ENCODE results near the gene LRG1. TPM values are rescaled to one million over a fixed set of nuclear protein-coding genes. Genes with fewer than 3 reads are reported as not detected.

The LRG1 gene
- total RNA-seq, 1 donor from 2014 or later: 0.25 TPM

DNA sequence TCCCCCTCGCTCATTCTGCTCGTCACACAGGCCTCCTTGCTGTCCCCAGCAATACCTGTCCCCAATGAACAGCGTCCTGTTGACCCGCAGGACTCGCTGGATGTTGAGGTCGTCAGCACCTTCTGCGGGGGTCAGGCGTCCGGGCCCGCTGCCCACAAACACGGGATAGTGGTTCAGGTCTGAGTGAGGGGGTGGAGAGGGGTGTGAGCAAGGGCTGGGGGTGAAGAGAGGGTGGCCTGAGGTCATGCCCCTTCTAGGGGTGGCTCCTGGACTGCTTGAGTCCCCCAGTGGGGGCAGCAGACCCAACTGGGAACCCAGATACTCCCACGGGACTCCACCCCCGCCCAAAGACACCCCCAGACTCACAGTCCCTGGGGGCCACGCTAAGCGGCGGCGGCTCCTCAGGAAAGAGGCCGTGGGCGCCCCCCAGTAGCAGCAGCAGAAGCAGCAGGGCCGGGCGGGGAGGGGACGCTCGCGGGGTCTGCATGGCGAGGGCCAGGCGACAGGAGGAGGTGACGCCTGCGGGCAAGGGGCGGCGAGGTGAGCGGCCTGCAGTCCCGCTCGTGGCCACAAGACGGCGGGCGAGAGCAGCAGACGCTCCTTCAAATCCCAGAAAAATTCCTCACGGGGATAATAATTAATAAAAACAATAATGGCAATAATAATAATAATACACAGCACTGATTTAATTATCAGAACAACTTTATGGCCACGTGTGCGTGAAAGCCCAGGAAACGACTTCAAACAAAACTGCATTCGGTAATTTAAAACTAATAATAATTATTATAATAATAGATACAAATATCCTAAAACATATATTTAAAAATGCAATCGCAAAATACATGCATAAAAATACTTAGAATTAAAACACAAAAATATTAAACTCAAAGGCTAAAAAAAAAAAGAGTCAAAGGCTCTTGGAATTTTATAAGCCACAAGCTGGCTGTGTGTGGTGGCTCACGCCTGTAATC is 18.4 kb upstream of the LRG1 start:
- no peak for DNase-seq (ENCODE audit: low read depth)
- TF ChIP-seq, protein P1, sequence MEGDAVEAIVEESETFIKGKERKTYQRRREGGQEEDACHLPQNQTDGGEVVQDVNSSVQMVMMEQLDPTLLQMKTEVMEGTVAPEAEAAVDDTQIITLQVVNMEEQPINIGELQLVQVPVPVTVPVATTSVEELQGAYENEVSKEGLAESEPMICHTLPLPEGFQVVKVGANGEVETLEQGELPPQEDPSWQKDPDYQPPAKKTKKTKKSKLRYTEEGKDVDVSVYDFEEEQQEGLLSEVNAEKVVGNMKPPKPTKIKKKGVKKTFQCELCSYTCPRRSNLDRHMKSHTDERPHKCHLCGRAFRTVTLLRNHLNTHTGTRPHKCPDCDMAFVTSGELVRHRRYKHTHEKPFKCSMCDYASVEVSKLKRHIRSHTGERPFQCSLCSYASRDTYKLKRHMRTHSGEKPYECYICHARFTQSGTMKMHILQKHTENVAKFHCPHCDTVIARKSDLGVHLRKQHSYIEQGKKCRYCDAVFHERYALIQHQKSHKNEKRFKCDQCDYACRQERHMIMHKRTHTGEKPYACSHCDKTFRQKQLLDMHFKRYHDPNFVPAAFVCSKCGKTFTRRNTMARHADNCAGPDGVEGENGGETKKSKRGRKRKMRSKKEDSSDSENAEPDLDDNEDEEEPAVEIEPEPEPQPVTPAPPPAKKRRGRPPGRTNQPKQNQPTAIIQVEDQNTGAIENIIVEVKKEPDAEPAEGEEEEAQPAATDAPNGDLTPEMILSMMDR (IDR thresholded peaks at IDR 0.05; ENCODE audit: insufficient read depth, low read length, poor library complexity, severe bottlenecking): peak; percentile 97
- no peak overlapping the region for H3K4me3 ChIP-seq (ENCODE audit: low read depth, low read length)
- H3K36me3 ChIP-seq (ENCODE audit: control insufficient read depth, insufficient read depth, low read length): no peaks in the 10 kb centered on the region
- H3K27me3 ChIP-seq (ENCODE audit: control insufficient read depth, insufficient read depth, low read length): peaks cover 2% of the 10 kb centered on the region

DNA sequence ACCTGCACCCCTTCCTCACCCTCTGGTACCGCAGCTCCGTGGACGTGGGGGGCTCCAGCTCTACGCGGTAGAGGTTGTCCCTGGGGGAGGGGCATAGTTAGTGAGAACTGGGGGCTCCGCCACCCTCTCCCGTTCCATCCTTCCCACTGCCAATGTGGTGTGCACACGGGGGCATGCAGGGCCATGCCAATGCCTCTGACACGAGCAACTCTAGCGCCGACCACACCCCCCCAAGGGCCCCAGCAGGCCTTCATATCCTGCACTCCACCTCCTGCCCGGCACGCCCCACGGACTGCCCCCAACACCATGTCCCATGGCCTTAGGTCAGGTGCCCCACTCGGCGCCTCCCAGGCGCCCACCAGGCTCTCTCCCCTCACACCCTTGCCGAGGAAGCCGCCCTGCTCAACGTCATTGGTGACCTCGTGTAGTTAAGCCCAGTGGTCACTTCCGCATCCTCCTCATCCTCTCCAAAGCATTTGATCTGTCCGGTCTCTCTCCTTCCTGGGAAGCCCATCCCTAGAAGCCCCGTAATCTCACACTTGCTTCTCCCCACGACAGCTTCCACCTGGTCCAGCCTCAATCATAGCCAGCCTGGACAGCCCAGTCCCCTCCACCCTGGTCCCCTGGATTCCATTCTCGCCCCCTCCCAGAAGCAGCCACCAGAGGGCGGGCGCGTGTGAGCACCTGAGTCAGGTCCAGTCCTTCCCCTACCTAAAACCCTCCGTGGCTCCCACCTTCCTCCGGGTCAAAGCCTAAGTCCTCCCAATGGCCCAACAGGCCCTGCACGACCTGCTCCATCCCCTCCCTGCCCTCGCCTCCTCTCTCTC is 17.5 kb upstream of the LRG1 start:
- H3K36me3 ChIP-seq (ENCODE audit: control insufficient read depth, insufficient read depth, low read length): no peaks in the 10 kb centered on the region
- no peak overlapping the region for H3K4me3 ChIP-seq (ENCODE audit: low read depth, low read length)
- H3K27me3 ChIP-seq (ENCODE audit: control insufficient read depth, insufficient read depth, low read length): peaks cover 2% of the 10 kb centered on the region
- TF ChIP-seq, protein P1 (IDR thresholded peaks at IDR 0.05; ENCODE audit: insufficient read depth, low read length, poor library complexity, severe bottlenecking): peak; percentile 25
- no peak for DNase-seq (ENCODE audit: low read depth)

DNA sequence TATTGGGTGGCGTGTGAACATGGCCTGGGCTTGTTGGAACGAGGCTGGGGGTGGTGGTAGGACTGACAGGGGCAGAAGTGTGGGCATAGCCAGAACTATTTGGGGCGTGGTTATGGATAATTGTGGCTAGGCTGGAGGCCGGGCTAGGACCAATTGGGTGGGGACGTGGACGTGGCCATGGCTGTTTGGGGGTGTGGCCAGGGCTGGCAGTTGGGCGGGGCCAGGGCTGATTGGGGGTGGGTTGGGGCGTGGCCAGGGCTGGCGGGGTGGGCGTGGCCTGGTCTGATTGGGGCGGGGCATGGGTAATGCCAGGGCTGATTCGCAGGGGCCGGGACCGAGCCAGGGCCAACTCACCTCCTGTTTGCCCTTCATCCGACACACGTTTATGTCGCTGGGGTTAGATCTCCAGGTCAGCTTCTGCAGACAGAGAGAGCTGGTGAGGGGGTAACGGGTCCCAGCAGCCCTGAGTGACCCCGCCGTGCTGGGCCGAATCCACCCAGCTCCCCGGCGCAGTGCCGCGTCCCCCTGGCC is 16.8 kb upstream of the LRG1 start:
- H3K36me3 ChIP-seq (ENCODE audit: control insufficient read depth, insufficient read depth, low read length): no peaks in the 10 kb centered on the region
- DNase-seq (ENCODE audit: low read depth): no peak
- no peak overlapping the region for H3K4me3 ChIP-seq (ENCODE audit: low read depth, low read length)
- TF ChIP-seq, protein P1 (IDR thresholded peaks at IDR 0.05; ENCODE audit: insufficient read depth, low read length, poor library complexity, severe bottlenecking): no peak
- peaks cover 2% of the 10 kb centered on the region for H3K27me3 ChIP-seq (ENCODE audit: control insufficient read depth, insufficient read depth, low read length)

DNA sequence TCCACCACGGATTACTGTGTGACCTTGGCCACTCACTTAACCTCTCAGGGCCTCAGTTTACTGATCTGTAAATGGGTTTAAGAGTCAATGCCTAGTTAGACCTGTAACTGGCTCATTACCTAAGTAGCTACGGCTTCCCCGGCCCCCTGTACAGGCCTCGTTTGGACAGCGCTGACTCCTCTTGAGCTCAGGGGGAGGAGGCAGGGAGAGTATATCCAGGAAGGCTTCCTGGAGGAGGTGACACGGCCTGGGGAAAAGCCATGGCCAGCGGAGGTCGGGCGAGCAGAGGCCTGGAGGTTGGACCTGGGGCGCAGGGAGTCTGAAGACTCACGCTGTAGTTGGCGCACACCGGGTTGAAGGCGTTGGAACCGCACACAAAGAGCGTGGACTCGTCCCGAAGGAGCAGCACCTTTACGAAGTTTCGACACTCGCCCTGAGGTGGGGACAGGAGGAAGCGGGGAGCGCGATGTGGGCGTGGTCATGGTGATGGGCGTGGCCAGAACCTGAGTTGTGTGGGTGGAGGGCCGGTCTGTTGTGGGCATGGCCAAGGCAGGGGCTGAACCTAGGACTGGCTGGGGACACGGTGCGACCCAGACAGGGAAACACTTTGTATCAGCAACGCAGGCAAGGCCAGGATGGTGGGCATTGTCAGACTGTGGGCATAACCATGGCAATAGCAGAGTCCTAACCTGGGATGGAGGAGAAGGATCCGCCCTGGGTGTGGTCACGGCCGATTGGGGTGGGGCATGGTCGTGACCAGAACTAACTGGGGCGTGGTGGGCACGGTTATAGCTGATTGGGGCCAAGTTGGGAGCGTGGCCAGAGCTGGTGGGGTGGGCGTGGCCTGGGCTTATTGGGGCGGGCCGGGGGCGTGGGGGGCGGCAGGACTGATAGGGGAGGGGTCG is 16.1 kb upstream of the LRG1 start:
- H3K4me3 ChIP-seq (ENCODE audit: low read depth, low read length): no peak overlapping the region
- no peaks in the 10 kb centered on the region for H3K36me3 ChIP-seq (ENCODE audit: control insufficient read depth, insufficient read depth, low read length)
- no peak for DNase-seq (ENCODE audit: low read depth)
- TF ChIP-seq, protein P1 (IDR thresholded peaks at IDR 0.05; ENCODE audit: insufficient read depth, low read length, poor library complexity, severe bottlenecking): no peak
- H3K27me3 ChIP-seq (ENCODE audit: control insufficient read depth, insufficient read depth, low read length): peaks cover 2% of the 10 kb centered on the region

DNA sequence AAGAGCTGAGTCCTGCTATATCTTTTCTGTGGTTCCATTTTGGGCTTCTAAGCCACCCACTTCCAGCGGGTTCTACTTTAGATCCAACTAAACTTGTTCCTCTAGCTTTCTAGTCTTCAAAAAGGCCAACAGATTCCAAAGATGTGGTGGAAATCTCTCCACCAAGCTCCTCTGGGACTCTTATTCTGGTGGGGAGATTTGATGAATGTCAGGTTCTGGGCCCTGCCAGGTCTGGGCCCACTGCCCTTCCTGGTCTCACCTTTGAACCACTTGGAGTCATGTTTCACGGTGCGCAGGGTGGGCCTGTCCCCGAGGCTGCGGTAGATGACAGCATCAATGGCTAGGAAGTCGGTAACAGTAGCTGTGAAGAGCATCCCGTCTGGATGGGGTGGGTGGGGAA is 14.9 kb upstream of the LRG1 start:
- no peaks in the 10 kb centered on the region for H3K36me3 ChIP-seq (ENCODE audit: control insufficient read depth, insufficient read depth, low read length)

More for the DNA sequence above, 14.9 kb upstream of the LRG1 start:
- Histone ChIP-seq H3K4me3 (ENCODE audit: low read depth, low read length) (no peak overlapping the region), H3K27me3 (ENCODE audit: control insufficient read depth, insufficient read depth, low read length) (peaks cover 2% of the 10 kb centered on the region)
- TF ChIP-seq, protein P1 (IDR thresholded peaks at IDR 0.05; ENCODE audit: insufficient read depth, low read length, poor library complexity, severe bottlenecking): no peak
- DNase-seq (ENCODE audit: low read depth): no peak

Measured in kidney epithelial cell (primary cell).